HepG2 (cell line): ENCODE results near the gene PIP4K2B. TPM values are rescaled to one million over a fixed set of nuclear protein-coding genes. Genes with fewer than 3 reads are reported as not detected.

Source experiments
- AFF4 ChIP-seq: sonication (generic); formaldehyde crosslinking; IDR thresholded peaks from 2 replicates; pipeline ENCODE4 v1.4.0; 2020; ENCODE audit warnings: missing genetic modification reagents
- ARID2 ChIP-seq: sonication (generic); formaldehyde crosslinking; IDR thresholded peaks from 2 replicates; pipeline ENCODE4 v1.8.1; 2022; ENCODE audit warnings: mild to moderate bottlenecking, missing genetic modification reagents, borderline replicate concordance
- CBFB ChIP-seq: sonication (generic); formaldehyde crosslinking; IDR thresholded peaks from 2 replicates; pipeline ENCODE4 v1.4.0; 2020; ENCODE audit warnings: missing genetic modification reagents
- CEBPZ ChIP-seq: IDR thresholded peaks from 2 replicates; pipeline ENCODE4 v1.6.1; 2012; ENCODE audit warnings: low read length, improper control_type of control experiment
- MTA3 ChIP-seq: sonication (generic); formaldehyde crosslinking; IDR thresholded peaks from 2 replicates; pipeline ENCODE4 v1.4.0; 2020; ENCODE audit warnings: missing genetic modification reagents
- MYNN ChIP-seq: sonication (generic); formaldehyde crosslinking; IDR thresholded peaks from 2 replicates; pipeline ENCODE4 v1.4.0; 2020; ENCODE audit warnings: mild to moderate bottlenecking, low read depth, missing genetic modification reagents
- PTBP1 ChIP-seq: fragments of 200-400 bp; formaldehyde crosslinking; IDR thresholded peaks from 2 replicates; pipeline ENCODE4 v1.6.1; 2018; ENCODE audit warnings: low read length, low read depth; ENCODE audit not compliant: poor library complexity, severe bottlenecking
- RFXANK ChIP-seq: IDR thresholded peaks from 2 replicates; pipeline ENCODE4 v1.6.1; 2016
- RXRA ChIP-seq: sonication (generic); formaldehyde crosslinking; IDR thresholded peaks from 2 replicates; pipeline ENCODE4 v1.5.1; 2020; ENCODE audit warnings: missing genetic modification reagents
- ZBTB44 ChIP-seq: sonication (generic); formaldehyde crosslinking; IDR thresholded peaks from 2 replicates; pipeline ENCODE4 v1.4.0; 2020; ENCODE audit warnings: missing genetic modification reagents
- ZBTB46 ChIP-seq: sonication (generic); formaldehyde crosslinking; IDR thresholded peaks from 2 replicates; pipeline ENCODE4 v1.4.0; 2020; ENCODE audit warnings: mild to moderate bottlenecking, missing genetic modification reagents, borderline replicate concordance
- ZNF275 ChIP-seq: sonication (generic); formaldehyde crosslinking; IDR thresholded peaks from 2 replicates; pipeline ENCODE4 v1.8.0; 2022; ENCODE audit warnings: missing genetic modification reagents, mild to moderate bottlenecking, inconsistent platforms, borderline replicate concordance
- ZNF431 ChIP-seq: sonication (generic); formaldehyde crosslinking; IDR thresholded peaks from 2 replicates; pipeline ENCODE4 v1.9.0; 2022; ENCODE audit warnings: missing genetic modification reagents, low read depth, mild to moderate bottlenecking, borderline replicate concordance
- ZNF747 ChIP-seq: sonication (generic); formaldehyde crosslinking; IDR thresholded peaks from 2 replicates; pipeline ENCODE4 v1.8.1; 2023; ENCODE audit warnings: missing genetic modification reagents, mild to moderate bottlenecking, borderline replicate concordance
- ZNF790 ChIP-seq: sonication (generic); formaldehyde crosslinking; IDR thresholded peaks from 2 replicates; pipeline ENCODE4 v1.8.0; 2022; ENCODE audit warnings: missing genetic modification reagents, mild to moderate bottlenecking, borderline replicate concordance
- ZSCAN9 ChIP-seq: IDR thresholded peaks from 2 replicates; pipeline ENCODE4 v1.6.1; 2016; ENCODE audit warnings: borderline replicate concordance
- polyA plus RNA-seq, 8 experiments: library from polyadenylated mRNA; depleted of rRNA in 3 of 8; stranded (reverse) in 7 of 8; unstranded in 1 of 8; fragments of >200 nt; fragmentation: Illumina TruSeq in 4 of 8; extraction: Trizol in 4 of 8; gene quantifications; 2 replicates each; pipeline versions ENCODE4 v1.2.1 to v1.2.3, GENCODE V29; 2011 to 2016; ENCODE audit warnings: low read depth in 4 of 8, missing spikeins in 1 of 8, mixed read lengths in 1 of 8; ENCODE audit not compliant: insufficient read depth in 1 of 8
- total RNA-seq, 5 experiments: library from RNA; depleted of rRNA; stranded (reverse); fragments of >200 nt; fragmentation: Illumina TruSeq; extraction: Trizol; gene quantifications; 2 replicates each; pipeline ENCODE4 v1.2.3, GENCODE V29; 2016; ENCODE audit warnings: low read depth in 1 of 5

The PIP4K2B gene
- total and polyA plus RNA-seq, 2 of the 13 experiments (the other 11 are each of a cell fraction or from before 2014, with no cell fraction given) = 20.4 to 54.0 TPM

- TF ChIP-seq ZBTB44 (CRISPR knock-in tag) = no peak
- peak; percentile 59; the same call in 1 of the 2 replicates for TF ChIP-seq RXRA (CRISPR knock-in tag)
- TF ChIP-seq MTA3 (CRISPR knock-in tag) = no peak
- no peak for TF ChIP-seq ZBTB46
- TF ChIP-seq ZNF747 (CRISPR knock-in tag) = peak; percentile 51
- peak; percentile 54; the same call in 1 of the 2 replicates for TF ChIP-seq CBFB
- TF ChIP-seq PTBP1 = no peak
- no peak for TF ChIP-seq RFXANK
- 0 out of 2 replicates have a peak, but pooled peaks have one; percentile 21 for TF ChIP-seq MYNN (CRISPR knock-in tag)
- TF ChIP-seq ZNF431 (CRISPR knock-in tag) = peak; percentile 65
- no peak for TF ChIP-seq ZSCAN9 (CRISPR knock-in tag)
- no peak for TF ChIP-seq ZNF275 (CRISPR knock-in tag)
- 0 out of 2 replicates have a peak, but pooled peaks have one; percentile 4 for TF ChIP-seq ZNF790 (CRISPR knock-in tag)
- peak; percentile 43; the same call in 1 of the 2 replicates for TF ChIP-seq ARID2 (CRISPR knock-in tag)
- TF ChIP-seq AFF4 (CRISPR knock-in tag) = 0 out of 2 replicates have a peak, but pooled peaks have one; percentile 57
- no peak for TF ChIP-seq CEBPZ
These were observed 499 bp downstream of the PIP4K2B start (continued) for GRCh38 chr17:38798614-38799500.
